Endodermal cell (in vitro differentiated cells): ENCODE data around the gene SNAP29. TPM values are rescaled to one million over a fixed set of nuclear protein-coding genes. Genes with fewer than 3 reads are reported as not detected.

Experiments
- DNase-seq: peaks from one replicate; pipeline ENCODE4 v3.0.0-alpha.2; 2017
- H3K27ac ChIP-seq: 2 replicates; pipeline ENCODE4 v1.5.1; 2013; ENCODE audit warnings: mild to moderate bottlenecking, low read depth, low read length, moderate library complexity
- H3K27me3 ChIP-seq: 2 replicates; pipeline ENCODE4 v1.6.1; 2013; ENCODE audit warnings: mild to moderate bottlenecking, low read length, moderate library complexity; ENCODE audit not compliant: insufficient read depth, control insufficient read depth, poor library complexity, severe bottlenecking
- H3K36me3 ChIP-seq: 2 replicates; pipeline ENCODE4 v1.7.0; 2013; ENCODE audit warnings: mild to moderate bottlenecking, low read length, moderate library complexity; ENCODE audit not compliant: control insufficient read depth, insufficient read depth
- H3K4me1 ChIP-seq: one replicate; pipeline ENCODE4 v1.7.0; 2013; ENCODE audit warnings: low read length; ENCODE audit not compliant: control insufficient read depth, insufficient read depth
- H3K4me3 ChIP-seq: 2 replicates; pipeline ENCODE4 v1.5.1; 2013; ENCODE audit warnings: mild to moderate bottlenecking, low read length, moderate library complexity
- H3K9ac ChIP-seq: 2 replicates; pipeline ENCODE4 v1.6.1; 2013; ENCODE audit warnings: mild to moderate bottlenecking, low read length, moderate library complexity; ENCODE audit not compliant: poor library complexity, severe bottlenecking; ENCODE audit errors: extremely low read depth
- H3K9me3 ChIP-seq: 2 replicates; pipeline ENCODE4 v1.6.1; 2013; ENCODE audit warnings: mild to moderate bottlenecking, low read length, moderate library complexity; ENCODE audit not compliant: control insufficient read depth
- H3K27ac Mint-ChIP-seq: 2 replicates; pipeline ENCODE4 v1.8.0; 2020; ENCODE audit warnings: mixed read lengths
- H3K27me3 Mint-ChIP-seq: 2 replicates; pipeline ENCODE4 v1.8.0; 2021; ENCODE audit warnings: mild to moderate bottlenecking, mixed read lengths; ENCODE audit not compliant: insufficient read depth
- H3K36me3 Mint-ChIP-seq: 2 replicates; pipeline ENCODE4 v1.8.0; 2020; ENCODE audit warnings: low read depth, mixed read lengths
- H3K4me1 Mint-ChIP-seq: 2 replicates; pipeline ENCODE4 v1.8.0; 2020; ENCODE audit warnings: mixed read lengths
- H3K4me3 Mint-ChIP-seq: 2 replicates; pipeline ENCODE4 v1.8.0; 2020; ENCODE audit warnings: mild to moderate bottlenecking, moderate library complexity, mixed read lengths
- H3K9me3 Mint-ChIP-seq: 2 replicates; pipeline ENCODE4 v1.8.0; 2020; ENCODE audit warnings: mild to moderate bottlenecking, mixed read lengths
- WGBS, 2 experiments: methylation state at CpG; one replicate each; pipeline versions ENCODE4 v1.1.5 to v1.1.7; 2013; ENCODE audit warnings: missing lambda C conversion rate in 2 of 2, mixed read lengths in 1 of 2; ENCODE audit not compliant: insufficient coverage in 1 of 2, insufficient read length in 1 of 2; 5-methylcytosine and 5-hydroxymethylcytosine counted together
- total RNA-seq, 2 donors: library from RNA; stranded (reverse); fragmentation: NEBNext Ultra II Directional in 1 of 2; extraction: Animal tissue kit (Norgen Biotek cat#: 25700) in 1 of 2; gene quantifications; 2 replicates in 1 of 2; 3 replicates in 1 of 2; pipeline ENCODE4 v1.2.1, GENCODE V29; 2021
- TF ChIP-seq, protein P1 (sequence below): fragments of 200-600 bp; sonication (generic); conservative IDR thresholded peaks from 2 replicates; pipeline ENCODE4 v1.5.0; 2021; ENCODE audit warnings: antibody characterized with exemption, mild to moderate bottlenecking

The SNAP29 gene
- total RNA-seq, 2 donors from 2014 or later, result 16.5 to 21.8 TPM

DNA sequence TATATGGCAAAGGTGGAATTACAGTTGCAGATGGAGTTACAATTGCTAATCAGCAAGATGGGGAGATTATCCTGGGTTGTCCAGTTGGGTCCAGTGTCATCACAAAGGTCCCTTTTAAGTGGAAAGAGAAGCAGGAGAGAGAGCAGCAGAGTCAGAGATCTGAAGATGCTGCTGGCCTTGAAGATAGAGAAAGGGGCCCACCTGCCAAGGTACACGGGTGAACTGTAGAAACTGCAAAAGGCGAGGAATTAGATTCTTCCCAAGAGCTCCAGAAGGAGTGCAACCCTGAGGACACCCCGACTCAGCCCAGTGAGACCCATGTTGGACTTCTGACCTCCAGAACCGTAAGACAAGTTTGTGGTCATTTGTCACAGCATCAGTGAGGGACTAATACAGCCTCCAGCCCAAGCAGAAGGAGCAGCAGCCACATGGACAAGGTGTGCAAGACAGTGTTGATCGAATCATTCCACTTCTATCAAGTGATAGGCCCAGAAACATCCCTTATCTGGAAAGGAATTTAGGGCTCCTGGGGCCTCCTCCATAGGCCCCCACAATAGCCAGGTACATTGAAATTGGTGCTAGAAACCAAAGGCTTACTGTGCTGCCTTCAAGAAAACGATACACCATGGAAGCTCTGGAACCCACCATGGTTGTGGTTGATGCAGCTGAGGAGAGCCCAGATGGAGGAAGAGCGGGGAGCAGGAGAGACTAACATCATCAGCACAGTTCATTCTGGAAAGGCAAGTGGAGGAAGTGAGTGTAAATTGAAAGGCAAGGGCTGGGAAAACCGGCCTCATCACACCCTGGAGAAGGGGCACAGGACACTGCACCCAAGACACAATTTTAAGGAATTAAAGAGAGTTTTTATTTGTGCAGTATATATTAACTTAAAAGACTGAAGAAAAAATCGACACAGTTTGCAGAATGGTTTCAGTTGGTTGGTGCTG, 23.3 kb downstream of the SNAP29 start:
- 89 to 93% methylated on average over 8 to 9 of the region's 9 CpGs for WGBS, 2 experiments
- peaks cover 42% of the 10 kb centered on the region for H3K36me3 Mint-ChIP-seq
- Histone ChIP-seq H3K9ac (no peak overlapping the region), H3K4me3 (no peak overlapping the region), H3K9me3 (no peaks in the 10 kb centered on the region), H3K27ac (no peak overlapping the region), H3K27me3 (no peaks in the 10 kb centered on the region), H3K36me3 (peaks cover 17% of the 10 kb centered on the region), H3K4me1 (peaks cover 5% of the 10 kb centered on the region)
- H3K4me3 Mint-ChIP-seq, result no peak overlapping the region
- H3K27me3 Mint-ChIP-seq, result no peaks in the 10 kb centered on the region
- TF ChIP-seq, protein P1, sequence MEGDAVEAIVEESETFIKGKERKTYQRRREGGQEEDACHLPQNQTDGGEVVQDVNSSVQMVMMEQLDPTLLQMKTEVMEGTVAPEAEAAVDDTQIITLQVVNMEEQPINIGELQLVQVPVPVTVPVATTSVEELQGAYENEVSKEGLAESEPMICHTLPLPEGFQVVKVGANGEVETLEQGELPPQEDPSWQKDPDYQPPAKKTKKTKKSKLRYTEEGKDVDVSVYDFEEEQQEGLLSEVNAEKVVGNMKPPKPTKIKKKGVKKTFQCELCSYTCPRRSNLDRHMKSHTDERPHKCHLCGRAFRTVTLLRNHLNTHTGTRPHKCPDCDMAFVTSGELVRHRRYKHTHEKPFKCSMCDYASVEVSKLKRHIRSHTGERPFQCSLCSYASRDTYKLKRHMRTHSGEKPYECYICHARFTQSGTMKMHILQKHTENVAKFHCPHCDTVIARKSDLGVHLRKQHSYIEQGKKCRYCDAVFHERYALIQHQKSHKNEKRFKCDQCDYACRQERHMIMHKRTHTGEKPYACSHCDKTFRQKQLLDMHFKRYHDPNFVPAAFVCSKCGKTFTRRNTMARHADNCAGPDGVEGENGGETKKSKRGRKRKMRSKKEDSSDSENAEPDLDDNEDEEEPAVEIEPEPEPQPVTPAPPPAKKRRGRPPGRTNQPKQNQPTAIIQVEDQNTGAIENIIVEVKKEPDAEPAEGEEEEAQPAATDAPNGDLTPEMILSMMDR, result no peak
- DNase-seq, result no peak
- no peak overlapping the region for H3K27ac Mint-ChIP-seq
- no peaks in the 10 kb centered on the region for H3K9me3 Mint-ChIP-seq
- peaks cover 12% of the 10 kb centered on the region for H3K4me1 Mint-ChIP-seq

DNA sequence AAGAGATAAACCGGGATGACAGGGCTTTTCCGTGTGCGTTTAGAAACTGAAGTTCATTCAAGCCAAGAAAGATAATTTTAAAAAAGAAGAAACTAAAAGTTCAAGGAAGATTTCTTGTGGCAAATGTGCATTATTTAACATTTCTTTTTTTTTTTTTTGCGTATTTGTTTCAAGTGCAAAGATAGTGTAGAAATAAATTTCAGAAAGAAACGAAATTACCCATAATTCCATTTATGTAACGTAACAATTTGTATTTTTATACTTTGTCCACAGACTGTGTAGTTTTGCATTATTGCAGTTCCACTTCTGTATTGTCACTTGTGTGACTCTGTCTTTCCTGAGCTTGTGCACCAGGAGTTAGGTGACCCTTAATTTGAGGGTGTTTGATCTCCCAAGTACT, 24.0 kb downstream of the SNAP29 start:
- no peak overlapping the region for H3K27ac ChIP-seq
- H3K27me3 ChIP-seq, result no peaks in the 10 kb centered on the region
- H3K9ac ChIP-seq, result no peak overlapping the region
- H3K4me1 ChIP-seq, result peaks cover 5% of the 10 kb centered on the region
- H3K36me3 ChIP-seq, result peaks cover 21% of the 10 kb centered on the region
- TF ChIP-seq, protein P1, result no peak
- H3K36me3 Mint-ChIP-seq, result peaks cover 45% of the 10 kb centered on the region
- no peaks in the 10 kb centered on the region for H3K27me3 Mint-ChIP-seq
- no peaks in the 10 kb centered on the region for H3K9me3 Mint-ChIP-seq
- no peak overlapping the region for H3K4me3 Mint-ChIP-seq
- no peaks in the 10 kb centered on the region for H3K9me3 ChIP-seq
- no peak for DNase-seq
- peaks cover 12% of the 10 kb centered on the region for H3K4me1 Mint-ChIP-seq
- H3K27ac Mint-ChIP-seq, result no peak overlapping the region
- H3K4me3 ChIP-seq, result no peak overlapping the region
- 94 to 100% methylated on average over 4 of the region's 6 CpGs for WGBS, 2 experiments

DNA sequence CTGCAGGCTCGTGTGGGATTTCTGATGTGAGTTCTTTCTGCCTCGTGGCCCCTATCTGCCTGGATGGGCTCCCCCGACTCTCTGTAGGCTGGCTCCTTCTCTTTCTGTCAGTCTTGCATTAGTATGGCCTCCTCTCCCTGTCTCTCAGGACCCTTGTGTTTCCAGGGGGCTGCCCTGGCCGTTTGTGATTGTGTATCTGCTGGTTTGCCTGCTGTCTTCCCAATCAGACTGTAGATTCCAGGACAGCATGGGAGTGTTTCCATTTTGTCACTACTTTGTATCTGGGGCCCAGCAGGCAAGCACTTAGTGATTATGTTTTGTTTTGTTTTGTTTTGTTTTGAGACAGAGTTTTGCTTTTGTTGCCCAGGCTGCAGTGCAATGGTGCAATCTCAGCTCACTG, 25.6 kb downstream of the SNAP29 start:
- Mint-ChIP-seq H3K4me3 (no peak overlapping the region), H3K9me3 (no peaks in the 10 kb centered on the region), H3K27me3 (no peaks in the 10 kb centered on the region), H3K4me1 (peaks cover 16% of the 10 kb centered on the region), H3K36me3 (peaks cover 46% of the 10 kb centered on the region), H3K27ac (peak overlapping the region; percentile 39)
- no peak overlapping the region for H3K4me3 ChIP-seq
- H3K4me1 ChIP-seq, result peaks cover 5% of the 10 kb centered on the region
- no peak overlapping the region for H3K9ac ChIP-seq
- peaks cover 27% of the 10 kb centered on the region for H3K36me3 ChIP-seq
- H3K27ac ChIP-seq, result no peak overlapping the region
- H3K27me3 ChIP-seq, result no peaks in the 10 kb centered on the region
- no peak for DNase-seq
- TF ChIP-seq, protein P1, result no peak
- 88 to 93% methylated on average over 2 to 4 of the region's 4 CpGs for WGBS, 2 experiments
- H3K9me3 ChIP-seq, result no peaks in the 10 kb centered on the region
